Heart left ventricle (tissue), 13 donors: ENCODE data around the gene SNHG17.

Experiments
- POLR2A ChIP-seq, 2 donors: fragments of 450-650 bp; IDR thresholded peaks; one replicate each; pipeline ENCODE4 v1.6.1; 2017; ENCODE audit warnings: antibody characterized with exemption in 2 of 2, mild to moderate bottlenecking in 2 of 2, moderate library complexity in 2 of 2
- TF ChIP-seq, protein P1 (sequence below), 12 donors: fragments of 200-600 bp; sonication (generic) in 4 of 12; IDR thresholded peaks; one replicate each; pipeline versions ENCODE4 v1.5.0 to v1.8.0; 2018 to 2022; ENCODE audit warnings: antibody characterized with exemption in 12 of 12, mild to moderate bottlenecking in 5 of 12
- donor health status: ischemic (EF 13 %, LVEDD 7.1; RV severe dilation, severe dysfunction).
- donor health status: DM: no; HTN: yes; CAD: no.
- donor health status: DM: no; HTN: no; CAD: no.
- donor health status: ischemic (EF 25% LVEDD 6.9; RV normal size, moderate dysfunction).
- donor health status: ischemic (EF 25% LVEDD 5.7; RV mildly dilated, moderate dysfunction).
- donor health status: ischemic (EF 35%, LVEDD 5.7; RV mildly dilated, moderate dysfunction).
- donor health status: nonischemic (EF 11% LVEDD 7.7; RV severe dilation, severe dysfunction).
- donor health status: DM: yes; HTN: yes; CAD: no.
- donor health status: PGD.
- donor health status: ischemic (EF 29% LVEDD 5.4; RV normal size, mild dysfunction).
- donor health status: nonischemic (EF 23%, LVEDD 6.1; RV moderate dilation, normal function).

DNA sequence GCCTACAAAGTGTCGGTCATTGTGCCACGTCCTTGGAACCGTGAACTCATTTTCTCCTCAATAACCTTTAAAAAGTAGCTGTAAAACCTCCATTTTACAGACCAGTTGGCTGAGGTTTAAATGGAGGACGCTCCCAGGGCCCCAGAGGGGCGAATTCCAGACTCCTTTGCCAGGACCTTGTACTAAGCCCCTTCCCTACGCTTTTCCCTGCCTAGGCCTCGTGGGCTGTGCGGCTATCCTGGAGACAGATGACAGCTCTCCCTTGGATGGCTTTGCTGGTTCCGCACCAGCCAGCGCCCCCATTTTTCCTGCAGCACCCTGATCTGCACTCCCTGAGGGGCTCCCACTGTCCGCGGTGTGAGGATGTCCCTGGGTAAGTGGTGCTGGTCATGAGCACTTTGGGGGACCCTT lies 12.1 kb upstream of the SNHG17 start:
- TF ChIP-seq POLR2A (IDR thresholded peaks at IDR 0.05), result no peak
- TF ChIP-seq, protein P1, sequence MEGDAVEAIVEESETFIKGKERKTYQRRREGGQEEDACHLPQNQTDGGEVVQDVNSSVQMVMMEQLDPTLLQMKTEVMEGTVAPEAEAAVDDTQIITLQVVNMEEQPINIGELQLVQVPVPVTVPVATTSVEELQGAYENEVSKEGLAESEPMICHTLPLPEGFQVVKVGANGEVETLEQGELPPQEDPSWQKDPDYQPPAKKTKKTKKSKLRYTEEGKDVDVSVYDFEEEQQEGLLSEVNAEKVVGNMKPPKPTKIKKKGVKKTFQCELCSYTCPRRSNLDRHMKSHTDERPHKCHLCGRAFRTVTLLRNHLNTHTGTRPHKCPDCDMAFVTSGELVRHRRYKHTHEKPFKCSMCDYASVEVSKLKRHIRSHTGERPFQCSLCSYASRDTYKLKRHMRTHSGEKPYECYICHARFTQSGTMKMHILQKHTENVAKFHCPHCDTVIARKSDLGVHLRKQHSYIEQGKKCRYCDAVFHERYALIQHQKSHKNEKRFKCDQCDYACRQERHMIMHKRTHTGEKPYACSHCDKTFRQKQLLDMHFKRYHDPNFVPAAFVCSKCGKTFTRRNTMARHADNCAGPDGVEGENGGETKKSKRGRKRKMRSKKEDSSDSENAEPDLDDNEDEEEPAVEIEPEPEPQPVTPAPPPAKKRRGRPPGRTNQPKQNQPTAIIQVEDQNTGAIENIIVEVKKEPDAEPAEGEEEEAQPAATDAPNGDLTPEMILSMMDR (IDR thresholded peaks at IDR 0.05), result no peak
